Measurements from ENCODE around the gene SLC17A1. TPM values are rescaled to one million over a fixed set of nuclear protein-coding genes. Genes with fewer than 3 reads are reported as not detected.

Gene SLC17A1
- polyA plus RNA-seq, 1 donor (not counting 4 experiments of a cell fraction or from before 2014, with no cell fraction given): not detected

- FAIRE-seq: no peak
- TF ChIP-seq CTCF (optimal IDR thresholded peaks at IDR 0.05 in 1 of 3, IDR thresholded peaks at IDR 0.05 in 1 of 3, conservative IDR thresholded peaks at IDR 0.05 in 1 of 3; ENCODE audit: extremely low read depth in 1 of 3, insufficient read depth in 2 of 3, low read length in 3 of 3) (no peak), EZH2 (IDR thresholded peaks at IDR 0.05; ENCODE audit: low read length) (no peak)
Measured at GRCh38 chr6:25794784-25795183, 37.1 kb downstream of the SLC17A1 start.

DNA sequence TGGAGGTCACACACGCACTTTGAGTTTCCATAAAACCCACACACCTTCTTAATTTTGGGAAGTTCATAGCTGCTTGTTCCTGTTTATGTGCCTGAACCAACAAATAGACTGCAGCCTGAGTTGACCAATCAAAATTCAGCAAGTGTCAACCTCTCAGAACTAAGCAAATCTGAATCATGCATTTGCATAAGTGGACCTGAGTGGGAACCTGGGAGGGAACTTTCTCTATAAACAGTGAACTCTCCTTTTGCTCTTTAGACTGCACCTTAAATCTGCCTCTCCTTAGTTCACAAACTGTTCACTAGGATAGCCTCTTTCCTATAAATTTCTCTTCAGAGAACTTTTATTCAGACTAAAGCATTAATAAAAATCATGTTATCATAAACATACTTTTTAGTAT, 37.9 kb downstream of the SLC17A1 start:
- dilution Hi-C loops (cut with MboI; ENCODE audit: extremely low pct_ligation_motif_present, low sequenced_read_pairs): no loop called here
- no peak for TF ChIP-seq EZH2 (IDR thresholded peaks at IDR 0.05; ENCODE audit: low read length)
- TF ChIP-seq CTCF (optimal IDR thresholded peaks at IDR 0.05 in 1 of 3, IDR thresholded peaks at IDR 0.05 in 1 of 3, conservative IDR thresholded peaks at IDR 0.05 in 1 of 3; ENCODE audit: extremely low read depth in 1 of 3, insufficient read depth in 2 of 3, low read length in 3 of 3): no peak

More at GRCh38 chr6:25794784-25795183, 37.1 kb downstream of the SLC17A1 start:
- Histone ChIP-seq H3K9me3 (ENCODE audit: control insufficient read depth, low read depth, low read length) (no peaks in the 10 kb centered on the region), H3K9me1 (ENCODE audit: control insufficient read depth, extremely low read depth, insufficient read depth, low read length) (no peaks in the 10 kb centered on the region), H3K36me3 (ENCODE audit: control insufficient read depth in 2 of 2, extremely low read depth in 1 of 2, insufficient read depth in 2 of 2, low read length in 2 of 2) (no peaks in the 10 kb centered on the region), H3K27me3 (ENCODE audit: control insufficient read depth, extremely low read depth, insufficient read depth, low read length) (no peaks in the 10 kb centered on the region), H2AFZ (ENCODE audit: control insufficient read depth, low read length) (no peak overlapping the region), H3K9ac (ENCODE audit: control insufficient read depth, extremely low read depth, insufficient read depth, low read length) (no peak overlapping the region), H3K4me2 (ENCODE audit: control insufficient read depth, extremely low read depth, insufficient read depth, low read depth, low read length) (no peak overlapping the region), H3K4me3 (ENCODE audit: control insufficient read depth in 2 of 3, extremely low read depth in 1 of 3, insufficient read depth in 2 of 3, low read depth in 1 of 3, low read length in 3 of 3) (no peak overlapping the region), H3K27ac (ENCODE audit: control insufficient read depth, insufficient read depth, low read length) (no peak overlapping the region), H3K4me1 (ENCODE audit: control insufficient read depth, extremely low read depth, insufficient read depth, low read length) (no peaks in the 10 kb centered on the region), H4K20me1 (ENCODE audit: control insufficient read depth, extremely low read depth, insufficient read depth, low read length) (no peaks in the 10 kb centered on the region), H3K79me2 (ENCODE audit: control insufficient read depth, insufficient read depth, low read length) (no peaks in the 10 kb centered on the region)
- DNase-seq (ENCODE audit: low read depth, low spot score): no peak
- dilution Hi-C loops (cut with MboI; ENCODE audit: extremely low pct_ligation_motif_present, low sequenced_read_pairs): no loop called here

More for the DNA sequence above, 37.9 kb downstream of the SLC17A1 start:
- Histone ChIP-seq H4K20me1 (ENCODE audit: control insufficient read depth, extremely low read depth, insufficient read depth, low read length) (no peaks in the 10 kb centered on the region), H3K9me3 (ENCODE audit: control insufficient read depth, low read depth, low read length) (no peaks in the 10 kb centered on the region), H3K36me3 (ENCODE audit: control insufficient read depth in 2 of 2, extremely low read depth in 1 of 2, insufficient read depth in 2 of 2, low read length in 2 of 2) (no peaks in the 10 kb centered on the region), H3K9me1 (ENCODE audit: control insufficient read depth, extremely low read depth, insufficient read depth, low read length) (no peaks in the 10 kb centered on the region), H3K79me2 (ENCODE audit: control insufficient read depth, insufficient read depth, low read length) (no peaks in the 10 kb centered on the region), H3K27ac (ENCODE audit: control insufficient read depth, insufficient read depth, low read length) (no peak overlapping the region), H3K9ac (ENCODE audit: control insufficient read depth, extremely low read depth, insufficient read depth, low read length) (no peak overlapping the region), H3K4me3 (ENCODE audit: control insufficient read depth in 2 of 3, extremely low read depth in 1 of 3, insufficient read depth in 2 of 3, low read depth in 1 of 3, low read length in 3 of 3) (no peak overlapping the region), H3K4me1 (ENCODE audit: control insufficient read depth, extremely low read depth, insufficient read depth, low read length) (no peaks in the 10 kb centered on the region), H3K27me3 (ENCODE audit: control insufficient read depth, extremely low read depth, insufficient read depth, low read length) (no peaks in the 10 kb centered on the region), H3K4me2 (ENCODE audit: control insufficient read depth, extremely low read depth, insufficient read depth, low read depth, low read length) (no peak overlapping the region), H2AFZ (ENCODE audit: control insufficient read depth, low read length) (no peak overlapping the region)
- DNase-seq (ENCODE audit: low read depth, low spot score): no peak
- FAIRE-seq: no peak

All from keratinocyte (primary cell).